Measurements from ENCODE around the gene TOMM7. TPM values are rescaled to one million over a fixed set of nuclear protein-coding genes. Genes with fewer than 3 reads are reported as not detected.

Gene TOMM7
- total RNA-seq, 1 experiment from 2014 or later, result 226 TPM

DNA sequence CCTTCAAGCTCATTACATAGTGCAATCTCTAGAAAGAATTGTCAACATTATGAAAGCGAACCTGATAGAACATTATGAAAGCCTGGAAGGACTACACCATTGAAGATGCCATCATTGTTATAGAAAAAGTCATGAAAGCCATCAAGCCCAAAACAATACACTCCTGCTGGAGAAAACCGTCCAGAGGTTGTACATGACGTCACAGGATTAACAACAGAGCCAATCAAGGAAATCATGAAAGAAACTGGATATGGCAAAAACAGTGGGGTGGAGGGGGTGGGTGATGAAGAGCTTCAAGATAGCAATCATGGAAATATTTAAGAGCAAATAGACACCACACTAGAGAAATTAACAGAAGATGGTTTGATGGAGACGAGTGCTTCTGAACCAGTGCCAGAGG is 45.7 kb downstream of the TOMM7 start:
- peaks cover 27% of the 10 kb centered on the region for H3K4me1 ChIP-seq (replicated peaks)
- no peaks in the 10 kb centered on the region for H3K27me3 ChIP-seq (replicated peaks)
- DNase-seq (ENCODE audit: low read depth in 1 of 2, low spot score in 2 of 2), result no peak
- no peaks in the 10 kb centered on the region for H3K36me3 ChIP-seq
- no peak overlapping the region for H3K27ac ChIP-seq
- H3K9me3 ChIP-seq (replicated peaks), result no peaks in the 10 kb centered on the region
- no peak overlapping the region for H3K4me3 ChIP-seq

GRCh38 chr7:22772885-22773284 is 49.8 kb downstream of the TOMM7 start:
- H3K9me3 ChIP-seq (replicated peaks), result no peaks in the 10 kb centered on the region
- no peak for DNase-seq (ENCODE audit: low read depth in 1 of 2, low spot score in 2 of 2)
- no peaks in the 10 kb centered on the region for H3K4me1 ChIP-seq (replicated peaks)
- no peak overlapping the region for H3K27ac ChIP-seq
- H3K36me3 ChIP-seq, result no peaks in the 10 kb centered on the region
- H3K27me3 ChIP-seq (replicated peaks), result no peaks in the 10 kb centered on the region
- H3K4me3 ChIP-seq, result no peak overlapping the region

GRCh38 chr7:22771872-22772228 is 50.8 kb downstream of the TOMM7 start:
- no peaks in the 10 kb centered on the region for H3K9me3 ChIP-seq (replicated peaks)
- no peaks in the 10 kb centered on the region for H3K4me1 ChIP-seq (replicated peaks)
- DNase-seq (ENCODE audit: low read depth in 1 of 2, low spot score in 2 of 2), result no peak
- no peaks in the 10 kb centered on the region for H3K36me3 ChIP-seq
- H3K4me3 ChIP-seq, result no peak overlapping the region
- H3K27ac ChIP-seq, result no peak overlapping the region
- no peaks in the 10 kb centered on the region for H3K27me3 ChIP-seq (replicated peaks)

DNA sequence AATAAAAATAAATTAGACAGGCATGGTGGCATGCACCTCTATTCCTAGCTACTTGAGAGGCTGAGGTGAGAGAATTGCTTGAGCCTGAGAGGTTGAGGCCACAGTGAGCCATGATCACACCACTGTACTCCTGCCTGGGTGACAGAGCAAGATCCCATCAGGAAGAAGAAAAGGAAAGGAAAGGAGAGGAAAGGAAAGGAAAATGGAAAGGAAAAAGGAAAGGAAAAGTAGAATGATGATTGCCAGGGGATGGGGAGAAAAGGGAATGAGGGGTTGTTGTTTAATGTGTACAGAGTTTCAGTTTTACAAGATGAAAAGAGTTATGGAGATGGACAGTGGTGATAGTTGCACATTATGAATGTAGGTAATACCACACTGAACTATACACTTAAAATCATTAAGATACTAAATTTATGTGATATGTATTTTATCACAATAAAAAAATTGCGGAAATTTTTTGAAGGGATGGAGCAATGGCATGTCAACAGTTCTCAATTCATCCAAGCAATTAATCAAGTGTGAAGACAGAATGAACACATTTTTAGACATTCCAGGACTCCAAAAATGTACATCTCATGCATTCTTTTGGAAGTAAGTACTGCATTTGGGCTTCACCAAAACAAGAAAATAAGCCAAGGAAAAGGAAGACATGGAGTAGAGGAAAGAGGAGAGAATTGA is 51.3 kb downstream of the TOMM7 start:
- Histone ChIP-seq H3K4me1 (replicated peaks) (no peaks in the 10 kb centered on the region), H3K4me3 (no peak overlapping the region), H3K27ac (no peak overlapping the region), H3K27me3 (replicated peaks) (no peaks in the 10 kb centered on the region), H3K9me3 (replicated peaks) (no peaks in the 10 kb centered on the region), H3K36me3 (no peaks in the 10 kb centered on the region)
- no peak for DNase-seq (ENCODE audit: low read depth in 1 of 2, low spot score in 2 of 2)

GRCh38 chr7:22765609-22766008 is 57.0 kb downstream of the TOMM7 start:
- Histone ChIP-seq H3K4me3 (no peak overlapping the region), H3K4me1 (replicated peaks) (no peaks in the 10 kb centered on the region), H3K27ac (no peak overlapping the region), H3K9me3 (replicated peaks) (0 out of 2 replicates have a peak, but pooled peaks cover 4% of the 10 kb centered on the region), H3K36me3 (no peaks in the 10 kb centered on the region), H3K27me3 (replicated peaks) (no peaks in the 10 kb centered on the region)
- no peak for DNase-seq (ENCODE audit: low read depth in 1 of 2, low spot score in 2 of 2)

Other genes starting within 250 kb of the TOMM7 start
- gene IL6, start 95.6 kb downstream of the TOMM7 start, total RNA-seq (2014; rRNA removed; shearing (Covaris generic)), result 3.3 and 5.8 TPM in 2 replicates
- gene HYCC1, start 191.3 kb upstream of the TOMM7 start, total RNA-seq (2014; rRNA removed; shearing (Covaris generic)), result 70.4 and 150 TPM in 2 replicates